Prostate gland (tissue), 2 donors: ENCODE measurements around the gene TRAF3.

Experiments
- POLR2AphosphoS5 ChIP-seq: sonication (generic); formaldehyde crosslinking; IDR thresholded peaks from one replicate; pipeline ENCODE4 v1.6.1; 2017; ENCODE audit warnings: antibody characterized with exemption
- TF ChIP-seq, protein P1 (sequence below), 4 experiments: fragments of 200-600 bp in 2 of 4; fragments of 450-650 bp in 2 of 4; sonication (generic) in 2 of 4; IDR thresholded peaks; 1 replicate in 3 of 4; 2 replicates in 1 of 4; pipeline ENCODE4 v1.5.1; 2016 to 2019; ENCODE audit warnings: antibody characterized with exemption in 4 of 4, mild to moderate bottlenecking in 2 of 4, moderate library complexity in 2 of 4

DNA sequence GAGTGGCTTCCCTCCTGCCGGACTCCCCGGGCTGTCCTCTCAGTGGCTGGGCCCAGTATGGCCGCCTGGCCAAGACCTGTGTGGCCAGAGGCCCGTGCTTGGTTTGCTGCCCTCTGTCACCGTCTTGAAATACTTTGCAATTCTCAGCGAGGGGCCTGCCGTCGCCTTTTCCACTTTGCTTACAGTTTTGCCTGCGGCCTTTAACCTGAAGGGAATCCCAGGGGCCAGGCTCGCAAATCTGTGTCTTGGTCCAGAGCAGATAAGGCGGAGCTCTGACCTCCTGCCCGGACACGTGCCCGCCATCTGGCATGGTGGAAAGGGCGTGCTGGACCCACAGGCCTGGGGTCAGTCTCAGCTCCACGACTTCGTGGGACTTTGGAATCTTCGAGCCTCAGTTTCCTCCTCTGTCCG is 134.3 kb downstream of the TRAF3 start:
- TF ChIP-seq, protein P1, sequence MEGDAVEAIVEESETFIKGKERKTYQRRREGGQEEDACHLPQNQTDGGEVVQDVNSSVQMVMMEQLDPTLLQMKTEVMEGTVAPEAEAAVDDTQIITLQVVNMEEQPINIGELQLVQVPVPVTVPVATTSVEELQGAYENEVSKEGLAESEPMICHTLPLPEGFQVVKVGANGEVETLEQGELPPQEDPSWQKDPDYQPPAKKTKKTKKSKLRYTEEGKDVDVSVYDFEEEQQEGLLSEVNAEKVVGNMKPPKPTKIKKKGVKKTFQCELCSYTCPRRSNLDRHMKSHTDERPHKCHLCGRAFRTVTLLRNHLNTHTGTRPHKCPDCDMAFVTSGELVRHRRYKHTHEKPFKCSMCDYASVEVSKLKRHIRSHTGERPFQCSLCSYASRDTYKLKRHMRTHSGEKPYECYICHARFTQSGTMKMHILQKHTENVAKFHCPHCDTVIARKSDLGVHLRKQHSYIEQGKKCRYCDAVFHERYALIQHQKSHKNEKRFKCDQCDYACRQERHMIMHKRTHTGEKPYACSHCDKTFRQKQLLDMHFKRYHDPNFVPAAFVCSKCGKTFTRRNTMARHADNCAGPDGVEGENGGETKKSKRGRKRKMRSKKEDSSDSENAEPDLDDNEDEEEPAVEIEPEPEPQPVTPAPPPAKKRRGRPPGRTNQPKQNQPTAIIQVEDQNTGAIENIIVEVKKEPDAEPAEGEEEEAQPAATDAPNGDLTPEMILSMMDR (IDR thresholded peaks at IDR 0.05) = no peak
- TF ChIP-seq POLR2AphosphoS5 = no peak
